ENCODE results near the gene SPDYE4. TPM values are rescaled to one million over a fixed set of nuclear protein-coding genes. Genes with fewer than 3 reads are reported as not detected.

The SPDYE4 gene
- total RNA-seq, 1 experiment from 2014 or later, result not detected

DNA sequence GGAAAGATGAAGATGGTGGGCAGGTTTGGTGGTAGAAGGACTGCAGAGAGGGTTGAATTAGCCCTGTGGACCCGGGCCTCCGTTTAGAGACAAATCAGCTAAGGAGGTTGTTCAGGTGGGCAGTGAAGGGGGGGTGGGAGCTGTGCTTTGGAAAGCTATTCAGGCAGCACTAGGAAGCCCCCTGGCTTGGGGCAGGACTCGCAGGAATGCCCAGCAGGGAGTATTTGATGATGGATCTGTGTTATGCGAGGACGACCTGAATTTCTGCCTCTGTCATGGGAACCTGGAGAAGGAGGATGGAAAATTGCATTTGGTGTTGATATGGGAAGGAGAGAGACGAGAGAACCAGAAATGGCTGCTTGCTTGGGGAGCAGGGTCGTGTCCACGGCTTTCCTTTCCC, 3.5 kb downstream of the SPDYE4 start:
- Histone ChIP-seq H3K9me3 (ENCODE audit: control insufficient read depth, insufficient read depth, low read depth, low read length) (no peaks in the 10 kb centered on the region), H3K27me3 (ENCODE audit: control insufficient read depth, insufficient read depth, low read length) (peaks cover 14% of the 10 kb centered on the region; the same call in 1 of the 2 replicates), H3K36me3 (ENCODE audit: control insufficient read depth, insufficient read depth, low read length) (no peaks in the 10 kb centered on the region), H3K4me1 (ENCODE audit: control insufficient read depth, insufficient read depth, low read length) (no peaks in the 10 kb centered on the region), H3K27ac (ENCODE audit: low read length) (no peak overlapping the region), H3K4me3 (ENCODE audit: low read depth in 2 of 2, low read length in 2 of 2) (no peak overlapping the region)
- TF ChIP-seq POLR2AphosphoS5 (IDR thresholded peaks at IDR 0.05; ENCODE audit: low read depth, low read length) (no peak), TCF7L2 (IDR thresholded peaks at IDR 0.05; ENCODE audit: low read depth, low read length) (no peak), SIN3A (IDR thresholded peaks at IDR 0.05; ENCODE audit: borderline replicate concordance, insufficient read depth, low read depth, low read length) (no peak)
- TF ChIP-seq, protein P1, sequence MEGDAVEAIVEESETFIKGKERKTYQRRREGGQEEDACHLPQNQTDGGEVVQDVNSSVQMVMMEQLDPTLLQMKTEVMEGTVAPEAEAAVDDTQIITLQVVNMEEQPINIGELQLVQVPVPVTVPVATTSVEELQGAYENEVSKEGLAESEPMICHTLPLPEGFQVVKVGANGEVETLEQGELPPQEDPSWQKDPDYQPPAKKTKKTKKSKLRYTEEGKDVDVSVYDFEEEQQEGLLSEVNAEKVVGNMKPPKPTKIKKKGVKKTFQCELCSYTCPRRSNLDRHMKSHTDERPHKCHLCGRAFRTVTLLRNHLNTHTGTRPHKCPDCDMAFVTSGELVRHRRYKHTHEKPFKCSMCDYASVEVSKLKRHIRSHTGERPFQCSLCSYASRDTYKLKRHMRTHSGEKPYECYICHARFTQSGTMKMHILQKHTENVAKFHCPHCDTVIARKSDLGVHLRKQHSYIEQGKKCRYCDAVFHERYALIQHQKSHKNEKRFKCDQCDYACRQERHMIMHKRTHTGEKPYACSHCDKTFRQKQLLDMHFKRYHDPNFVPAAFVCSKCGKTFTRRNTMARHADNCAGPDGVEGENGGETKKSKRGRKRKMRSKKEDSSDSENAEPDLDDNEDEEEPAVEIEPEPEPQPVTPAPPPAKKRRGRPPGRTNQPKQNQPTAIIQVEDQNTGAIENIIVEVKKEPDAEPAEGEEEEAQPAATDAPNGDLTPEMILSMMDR (IDR thresholded peaks at IDR 0.05), result no peak
- TF ChIP-seq, protein P2, sequence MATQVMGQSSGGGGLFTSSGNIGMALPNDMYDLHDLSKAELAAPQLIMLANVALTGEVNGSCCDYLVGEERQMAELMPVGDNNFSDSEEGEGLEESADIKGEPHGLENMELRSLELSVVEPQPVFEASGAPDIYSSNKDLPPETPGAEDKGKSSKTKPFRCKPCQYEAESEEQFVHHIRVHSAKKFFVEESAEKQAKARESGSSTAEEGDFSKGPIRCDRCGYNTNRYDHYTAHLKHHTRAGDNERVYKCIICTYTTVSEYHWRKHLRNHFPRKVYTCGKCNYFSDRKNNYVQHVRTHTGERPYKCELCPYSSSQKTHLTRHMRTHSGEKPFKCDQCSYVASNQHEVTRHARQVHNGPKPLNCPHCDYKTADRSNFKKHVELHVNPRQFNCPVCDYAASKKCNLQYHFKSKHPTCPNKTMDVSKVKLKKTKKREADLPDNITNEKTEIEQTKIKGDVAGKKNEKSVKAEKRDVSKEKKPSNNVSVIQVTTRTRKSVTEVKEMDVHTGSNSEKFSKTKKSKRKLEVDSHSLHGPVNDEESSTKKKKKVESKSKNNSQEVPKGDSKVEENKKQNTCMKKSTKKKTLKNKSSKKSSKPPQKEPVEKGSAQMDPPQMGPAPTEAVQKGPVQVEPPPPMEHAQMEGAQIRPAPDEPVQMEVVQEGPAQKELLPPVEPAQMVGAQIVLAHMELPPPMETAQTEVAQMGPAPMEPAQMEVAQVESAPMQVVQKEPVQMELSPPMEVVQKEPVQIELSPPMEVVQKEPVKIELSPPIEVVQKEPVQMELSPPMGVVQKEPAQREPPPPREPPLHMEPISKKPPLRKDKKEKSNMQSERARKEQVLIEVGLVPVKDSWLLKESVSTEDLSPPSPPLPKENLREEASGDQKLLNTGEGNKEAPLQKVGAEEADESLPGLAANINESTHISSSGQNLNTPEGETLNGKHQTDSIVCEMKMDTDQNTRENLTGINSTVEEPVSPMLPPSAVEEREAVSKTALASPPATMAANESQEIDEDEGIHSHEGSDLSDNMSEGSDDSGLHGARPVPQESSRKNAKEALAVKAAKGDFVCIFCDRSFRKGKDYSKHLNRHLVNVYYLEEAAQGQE (IDR thresholded peaks at IDR 0.05; ENCODE audit: insufficient read depth in 1 of 2, low read depth in 2 of 2, low read length in 1 of 2), result no peak
- intact Hi-C loops (cut with micrococcal nuclease; ENCODE audit: unreplicated experiment), result loop anchor here (5.0 kb wide), 1 partner anchor 32 kb away; no protein-coding TSS in a partner anchor
- POLR2A ChIA-PET, result no interaction called here
- no peak for DNase-seq (ENCODE audit: low read depth, low spot score)
- CTCF ChIA-PET, result no interaction called here
- in situ Hi-C loops (cut with HindIII; ENCODE audit: low pct_unique_long_range_greater_than_20kb, low sequenced_read_pairs), result no loop called here
- ATAC-seq, result no peak
- no TSS peak for BruUV-seq (replicated peaks)

DNA sequence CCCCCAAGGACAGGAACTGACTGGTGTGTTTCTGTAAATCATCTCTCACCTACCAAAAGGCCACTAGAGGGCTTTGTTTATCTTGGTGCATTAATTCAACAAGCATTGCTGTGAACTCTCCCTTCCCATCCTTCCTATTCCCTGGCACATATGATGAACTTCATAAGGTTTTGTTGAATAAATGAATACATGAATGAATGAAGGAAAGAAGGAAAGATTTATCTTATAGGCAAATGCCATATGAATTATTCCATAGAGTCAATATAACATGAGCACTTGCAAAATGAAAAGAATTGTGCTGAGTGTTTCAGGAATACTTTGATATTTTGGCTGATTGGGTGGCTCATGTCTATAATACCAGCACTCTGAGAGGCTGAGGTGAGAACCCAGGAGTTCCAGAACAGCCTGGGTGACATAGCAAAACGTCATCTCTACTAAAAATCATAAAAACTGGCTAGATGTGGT, 4.3 kb downstream of the SPDYE4 start:
- Histone ChIP-seq H3K27me3 (ENCODE audit: control insufficient read depth, insufficient read depth, low read length) (peaks cover 11% of the 10 kb centered on the region; the same call in 1 of the 2 replicates), H3K27ac (ENCODE audit: low read length) (no peak overlapping the region), H3K9me3 (ENCODE audit: control insufficient read depth, insufficient read depth, low read depth, low read length) (no peaks in the 10 kb centered on the region), H3K4me3 (ENCODE audit: low read depth in 2 of 2, low read length in 2 of 2) (no peak overlapping the region), H3K4me1 (ENCODE audit: control insufficient read depth, insufficient read depth, low read length) (no peaks in the 10 kb centered on the region), H3K36me3 (ENCODE audit: control insufficient read depth, insufficient read depth, low read length) (no peaks in the 10 kb centered on the region)
- peak; percentile 25 for DNase-seq (ENCODE audit: low read depth, low spot score)
- ATAC-seq, result peak; percentile 80; the same call in 1 of the 2 replicates
- BruUV-seq (replicated peaks), result no TSS peak
- TF ChIP-seq, protein P1 (IDR thresholded peaks at IDR 0.05), result peak; percentile 76
- TF ChIP-seq, protein P2 (IDR thresholded peaks at IDR 0.05; ENCODE audit: insufficient read depth in 1 of 2, low read depth in 2 of 2, low read length in 1 of 2), result no peak
- intact Hi-C loops (cut with micrococcal nuclease; ENCODE audit: unreplicated experiment), result loop anchor here (5.0 kb wide), 1 partner anchor 33 kb away; no protein-coding TSS in a partner anchor
- in situ Hi-C loops (cut with HindIII; ENCODE audit: low pct_unique_long_range_greater_than_20kb, low sequenced_read_pairs), result no loop called here
- POLR2A ChIA-PET, result no interaction called here
- CTCF ChIA-PET, result no interaction called here
